NCI-H1105 treated with DMSO at 0.1 percent for 48 hours (cell line): ENCODE measurements around the gene RHOA.
A peak's percentile ranks its signal among the peaks of the same experiment; 100 is the strongest.
"Not testable (repeated sequence)": the region's sequence is repeated elsewhere in the genome, so short reads cannot be mapped to it uniquely, and the experiment has no call there.

Experiments
- DNase-seq: peaks from one replicate; lab custom pipeline; 2025; lab: John Stamatoyannopoulos, UW

RHOA gene

GRCh38 chr3:49359623-49360022 is 52.2 kb downstream of the RHOA start:
- no peak for DNase-seq

- DNase-seq, result peak; percentile 55
Observed at GRCh38 chr3:49358884-49359225, 52.9 kb downstream of the RHOA start.

GRCh38 chr3:49358217-49358883 is 53.4 kb downstream of the RHOA start, which contains the start of gene GPX1:
TSS of gene GPX1 (minus strand) at chr3:49358353. CDS start at chr3:49358278, 75 bp downstream.
- peak; percentile 88 for DNase-seq

GRCh38 chr3:49357443-49358216 is 54.1 kb downstream of the RHOA start:
- not testable (repeated sequence) for DNase-seq

- not testable (repeated sequence) for DNase-seq
Observed at GRCh38 chr3:49357095-49357442, 54.7 kb downstream of the RHOA start.

- DNase-seq, result no peak
Observed at GRCh38 chr3:49352890-49353421, 58.8 kb downstream of the RHOA start.

GRCh38 chr3:49352281-49352680 is 59.5 kb downstream of the RHOA start:
- no peak for DNase-seq

- no peak for DNase-seq
Observed at GRCh38 chr3:49351521-49352011, 60.2 kb downstream of the RHOA start.

GRCh38 chr3:49349348-49350114 is 62.2 kb downstream of the RHOA start:
- no peak for DNase-seq

- not testable (repeated sequence) for DNase-seq
Observed at GRCh38 chr3:49348361-49348760, 63.4 kb downstream of the RHOA start.

- DNase-seq, result no peak
Observed at GRCh38 chr3:49346797-49347251, 65.0 kb downstream of the RHOA start.

GRCh38 chr3:49343163-49343562 is 68.6 kb downstream of the RHOA start:
- no peak for DNase-seq

- no peak for DNase-seq
Observed at GRCh38 chr3:49341996-49342395, 69.8 kb downstream of the RHOA start.

GRCh38 chr3:49339941-49340800 is 71.6 kb downstream of the RHOA start, which contains the start of gene USP4:
TSS of gene USP4 (minus strand) at chr3:49340053. CDS start at chr3:49340024, 29 bp downstream.
- DNase-seq, result peak; percentile 78

GRCh38 chr3:49339581-49339940 is 72.2 kb downstream of the RHOA start:
- DNase-seq, result no peak

- DNase-seq, result no peak
Observed at GRCh38 chr3:49333916-49334633, 77.7 kb downstream of the RHOA start.

- no peak for DNase-seq
Observed at GRCh38 chr3:49333091-49333490, 78.7 kb downstream of the RHOA start.

GRCh38 chr3:49329186-49329585 is 82.6 kb downstream of the RHOA start:
- DNase-seq, result no peak

- DNase-seq, result not testable (repeated sequence)
Observed at GRCh38 chr3:49328350-49328749, 83.4 kb downstream of the RHOA start.

- no peak for DNase-seq
Observed at GRCh38 chr3:49327485-49327884, 84.3 kb downstream of the RHOA start.

GRCh38 chr3:49324768-49325167 is 87.0 kb downstream of the RHOA start:
- no peak for DNase-seq
